NCI-H2227 (cell line): ENCODE data around the gene NDUFAF3.

Experiments used
- DNase-seq: peaks from one replicate; lab custom pipeline; 2025; ENCODE audit not compliant: unreplicated experiment; lab: John Stamatoyannopoulos, UW

Gene NDUFAF3

GRCh38 chr3:49021813-49022687, at the start of gene NDUFAF3:
Gene NDUFAF3, plus strand, starts transcription at chr3:49022121. Its CDS starts 24 bp downstream, at chr3:49022145.
- DNase-seq: peak; percentile 91

GRCh38 chr3:48974076-48974864, 47.7 kb upstream of the NDUFAF3 start:
- no peak for DNase-seq

GRCh38 chr3:48979451-48979850, 42.5 kb upstream of the NDUFAF3 start:
- DNase-seq: no peak

GRCh38 chr3:48980295-48980694, 41.6 kb upstream of the NDUFAF3 start:
- no peak for DNase-seq

GRCh38 chr3:48982016-48982415, 39.9 kb upstream of the NDUFAF3 start:
- no peak for DNase-seq

- no peak for DNase-seq
Observed at GRCh38 chr3:48982686-48983085, 39.2 kb upstream of the NDUFAF3 start.

- DNase-seq: no peak
Observed at GRCh38 chr3:48983096-48983495, 38.8 kb upstream of the NDUFAF3 start.

GRCh38 chr3:48984663-48985062, 37.3 kb upstream of the NDUFAF3 start:
- no peak for DNase-seq

GRCh38 chr3:48985831-48986376, 36.0 kb upstream of the NDUFAF3 start:
- no peak for DNase-seq

- DNase-seq: no peak
Observed at GRCh38 chr3:48989126-48989795, 32.7 kb upstream of the NDUFAF3 start.

- peak; percentile 81 for DNase-seq
Observed at GRCh38 chr3:48989796-48990635, 31.9 kb upstream of the NDUFAF3 start, which contains the start of gene P4HTM. Gene P4HTM, plus strand, starts transcription at chr3:48990241. Its CDS starts 16 bp downstream, at chr3:48990257.

- DNase-seq: peak; percentile 55
Observed at GRCh38 chr3:48990636-48991469, 31.1 kb upstream of the NDUFAF3 start.

- DNase-seq: no peak
Observed at GRCh38 chr3:48991851-48992545, 29.9 kb upstream of the NDUFAF3 start.

- no peak for DNase-seq
Observed at GRCh38 chr3:48993834-48994233, 28.1 kb upstream of the NDUFAF3 start.

GRCh38 chr3:48996640-48997039, 25.3 kb upstream of the NDUFAF3 start:
- no peak for DNase-seq

GRCh38 chr3:48997102-48997635, 24.8 kb upstream of the NDUFAF3 start:
- peak; percentile 15 for DNase-seq

- DNase-seq: peak; percentile 88
Observed at GRCh38 chr3:48997714-48998637, 23.9 kb upstream of the NDUFAF3 start.
